ENCODE data around the gene ATP6V0E1. TPM values are rescaled to one million over a fixed set of nuclear protein-coding genes. Genes with fewer than 3 reads are reported as not detected.

Gene ATP6V0E1
- total and polyA plus RNA-seq, 3 donors from 2014 or later, result 124 to 170 (median 134) TPM

DNA sequence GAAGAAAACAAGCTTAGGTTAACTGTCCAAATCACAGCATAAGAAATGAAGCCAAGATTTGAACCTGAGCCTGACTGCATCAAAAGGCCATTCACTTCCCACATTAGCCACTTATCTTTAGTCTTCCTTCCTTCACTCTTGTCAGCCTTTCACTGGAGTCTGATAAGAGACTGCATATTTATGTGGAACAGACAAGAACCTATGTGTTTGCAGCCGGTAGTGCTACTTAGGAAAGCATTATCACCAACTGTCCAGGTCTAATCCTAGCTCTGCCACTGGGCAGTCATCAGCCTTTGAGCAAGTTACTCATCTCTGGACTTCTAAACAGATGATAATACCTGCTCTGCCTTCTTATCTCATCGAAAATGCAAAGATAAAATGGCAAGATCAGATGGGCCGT, 12.1 kb upstream of the ATP6V0E1 start:
- no peak overlapping the region for H3K27ac ChIP-seq
- intact Hi-C loops (cut with DNase I; ENCODE audit: low total_unique reads), result no loop called here
- H3K4me3 ChIP-seq, result no peak overlapping the region
- no peaks in the 10 kb centered on the region for H3K36me3 ChIP-seq (ENCODE audit: low read depth, missing control alignments)
- no peaks in the 10 kb centered on the region for H3K9me3 ChIP-seq
- H3K27me3 ChIP-seq, result no peaks in the 10 kb centered on the region
- 67 to 76% methylated on average over 3 of the region's 3 CpGs for WGBS, 2 donors
- DNase-seq, result no peak
- H3K4me1 ChIP-seq, result no peaks in the 10 kb centered on the region
- TF ChIP-seq, protein P1, sequence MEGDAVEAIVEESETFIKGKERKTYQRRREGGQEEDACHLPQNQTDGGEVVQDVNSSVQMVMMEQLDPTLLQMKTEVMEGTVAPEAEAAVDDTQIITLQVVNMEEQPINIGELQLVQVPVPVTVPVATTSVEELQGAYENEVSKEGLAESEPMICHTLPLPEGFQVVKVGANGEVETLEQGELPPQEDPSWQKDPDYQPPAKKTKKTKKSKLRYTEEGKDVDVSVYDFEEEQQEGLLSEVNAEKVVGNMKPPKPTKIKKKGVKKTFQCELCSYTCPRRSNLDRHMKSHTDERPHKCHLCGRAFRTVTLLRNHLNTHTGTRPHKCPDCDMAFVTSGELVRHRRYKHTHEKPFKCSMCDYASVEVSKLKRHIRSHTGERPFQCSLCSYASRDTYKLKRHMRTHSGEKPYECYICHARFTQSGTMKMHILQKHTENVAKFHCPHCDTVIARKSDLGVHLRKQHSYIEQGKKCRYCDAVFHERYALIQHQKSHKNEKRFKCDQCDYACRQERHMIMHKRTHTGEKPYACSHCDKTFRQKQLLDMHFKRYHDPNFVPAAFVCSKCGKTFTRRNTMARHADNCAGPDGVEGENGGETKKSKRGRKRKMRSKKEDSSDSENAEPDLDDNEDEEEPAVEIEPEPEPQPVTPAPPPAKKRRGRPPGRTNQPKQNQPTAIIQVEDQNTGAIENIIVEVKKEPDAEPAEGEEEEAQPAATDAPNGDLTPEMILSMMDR (IDR thresholded peaks at IDR 0.05), result no peak
- TF ChIP-seq POLR2A (IDR thresholded peaks at IDR 0.05), result no peak

DNA sequence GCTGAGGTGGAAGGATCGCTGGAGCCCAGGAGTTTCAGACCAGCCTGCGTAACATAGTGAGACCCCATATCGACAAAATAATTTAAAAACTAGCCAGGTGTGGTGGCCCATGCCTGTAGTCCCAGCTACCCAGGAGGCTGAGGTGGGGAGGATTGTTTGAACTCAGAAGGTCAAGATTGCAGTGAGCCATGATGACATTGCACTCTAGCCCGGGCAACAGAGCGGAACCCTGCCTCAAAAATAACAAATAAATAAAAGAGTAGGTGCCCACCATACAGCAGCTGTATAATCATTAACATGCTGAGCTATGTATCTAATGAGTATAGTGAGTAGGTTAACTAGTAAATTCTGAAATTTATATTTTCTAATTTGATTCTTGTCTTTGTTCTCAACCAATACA, 11.0 kb upstream of the ATP6V0E1 start:
- no peaks in the 10 kb centered on the region for H3K9me3 ChIP-seq
- TF ChIP-seq, protein P1 (IDR thresholded peaks at IDR 0.05), result no peak
- no peak for TF ChIP-seq POLR2A (IDR thresholded peaks at IDR 0.05)
- intact Hi-C loops (cut with DNase I; ENCODE audit: low total_unique reads), result no loop called here

DNA sequence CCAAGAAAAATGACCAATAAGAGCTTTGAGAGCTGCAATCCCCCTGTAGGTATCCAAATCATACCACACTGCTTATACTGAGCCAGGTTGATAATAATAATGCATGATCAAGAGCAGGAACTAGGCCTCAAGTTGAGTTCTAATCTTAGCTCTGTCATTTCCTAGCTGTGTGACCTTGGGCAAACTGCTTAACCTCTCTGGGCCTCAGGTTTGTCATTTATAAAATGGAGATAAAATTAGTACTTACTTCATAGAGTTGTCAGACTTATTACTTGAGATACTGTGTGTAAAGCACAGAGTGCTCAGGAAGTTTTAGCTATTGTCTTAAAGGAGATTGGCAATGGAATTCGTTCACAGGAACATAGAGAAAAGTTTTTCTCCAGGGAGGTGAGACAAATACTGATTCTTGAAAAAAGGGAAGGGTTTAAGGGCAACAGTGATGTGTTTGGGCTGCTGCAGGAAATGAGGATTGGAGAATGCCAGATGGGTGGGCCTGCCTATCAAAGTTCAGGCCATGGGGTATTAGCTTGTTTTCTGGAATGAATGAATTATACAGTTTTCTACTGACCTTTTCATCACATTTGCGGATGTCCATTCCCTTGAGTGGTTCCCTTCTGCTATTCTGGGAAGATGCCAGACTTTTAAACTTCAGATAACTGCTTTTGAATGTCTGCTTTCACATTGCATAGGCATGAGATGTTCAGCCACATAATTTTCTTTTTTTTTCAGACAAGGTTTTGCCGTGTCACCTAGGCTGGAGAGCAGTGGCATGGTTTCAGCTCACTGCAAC, 10.2 kb upstream of the ATP6V0E1 start:
- TF ChIP-seq POLR2A (IDR thresholded peaks at IDR 0.05), result no peak
- TF ChIP-seq, protein P1 (IDR thresholded peaks at IDR 0.05), result no peak
- no peak overlapping the region for H3K27ac ChIP-seq
- H3K9me3 ChIP-seq, result no peaks in the 10 kb centered on the region
- peaks cover 8% of the 10 kb centered on the region for H3K4me1 ChIP-seq
- no peak overlapping the region for H3K4me3 ChIP-seq
- H3K36me3 ChIP-seq (ENCODE audit: low read depth, missing control alignments), result no peaks in the 10 kb centered on the region
- intact Hi-C loops (cut with DNase I; ENCODE audit: low total_unique reads), result no loop called here
- no peaks in the 10 kb centered on the region for H3K27me3 ChIP-seq
- 31 to 41% methylated on average over 3 of the region's 3 CpGs for WGBS, 2 donors
- DNase-seq, result no peak

More for the DNA sequence above, 11.0 kb upstream of the ATP6V0E1 start:
- DNase-seq, result no peak
- H3K4me3 ChIP-seq, result no peak overlapping the region
- WGBS, 2 donors, result 94 to 96% methylated on average over 5 of the region's 5 CpGs
- no peaks in the 10 kb centered on the region for H3K27me3 ChIP-seq
- peaks cover under 1% of the 10 kb centered on the region for H3K4me1 ChIP-seq
- H3K27ac ChIP-seq, result no peak overlapping the region
- no peaks in the 10 kb centered on the region for H3K36me3 ChIP-seq (ENCODE audit: low read depth, missing control alignments)

DNA sequence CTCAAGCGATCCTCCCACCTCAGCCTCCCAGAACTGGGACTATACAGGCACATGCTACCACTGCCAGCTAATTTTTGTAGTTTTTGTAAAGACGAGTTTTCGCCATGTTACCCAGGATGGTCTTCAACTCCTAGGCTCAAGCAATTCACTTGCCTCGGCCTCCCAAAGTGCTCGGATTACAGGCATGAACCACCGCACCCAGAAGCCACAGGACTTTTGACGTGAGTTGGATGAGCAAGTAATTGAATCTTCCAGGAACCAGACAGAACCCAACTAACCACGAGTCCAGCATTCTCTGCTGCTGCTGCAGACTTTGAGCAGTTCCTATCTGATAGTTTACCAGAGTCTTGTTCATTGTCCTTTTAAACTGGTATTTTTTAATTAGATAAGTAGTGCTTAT, 9.6 kb upstream of the ATP6V0E1 start:
- H3K36me3 ChIP-seq (ENCODE audit: low read depth, missing control alignments), result no peaks in the 10 kb centered on the region
- no peak overlapping the region for H3K4me3 ChIP-seq
- peaks cover 9% of the 10 kb centered on the region for H3K4me1 ChIP-seq
- TF ChIP-seq, protein P1 (IDR thresholded peaks at IDR 0.05), result no peak
- no peak for TF ChIP-seq POLR2A (IDR thresholded peaks at IDR 0.05)
- no peak overlapping the region for H3K27ac ChIP-seq
- intact Hi-C loops (cut with DNase I; ENCODE audit: low total_unique reads), result no loop called here
- no peaks in the 10 kb centered on the region for H3K27me3 ChIP-seq
- no peaks in the 10 kb centered on the region for H3K9me3 ChIP-seq
- DNase-seq, result no peak
- WGBS, 2 donors, result 70 to 73% methylated on average over 8 of the region's 8 CpGs

DNA sequence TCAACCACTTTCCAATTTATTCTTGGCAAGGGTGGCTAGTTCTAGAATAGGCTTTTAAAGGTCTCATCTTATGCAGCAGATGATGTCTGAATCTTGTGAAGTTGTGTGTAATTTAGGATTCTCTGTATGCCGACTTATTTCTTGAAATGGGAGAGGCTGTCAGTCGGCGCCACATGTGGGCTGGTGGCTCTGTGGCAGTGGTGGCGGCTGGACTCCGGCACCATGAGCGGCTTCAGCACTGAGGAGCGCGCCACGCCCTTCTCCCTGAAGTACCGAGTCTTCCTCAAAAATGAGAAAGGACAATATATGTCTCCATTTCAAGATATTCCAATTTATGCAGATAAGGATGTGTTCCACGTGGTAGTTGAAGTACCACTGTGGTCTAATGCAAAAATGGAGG, 8.3 kb upstream of the ATP6V0E1 start:
- H3K4me1 ChIP-seq, result peaks cover 9% of the 10 kb centered on the region
- no peak for DNase-seq
- WGBS, 2 donors, result 88 to 90% methylated on average over 11 of the region's 11 CpGs
- no peaks in the 10 kb centered on the region for H3K36me3 ChIP-seq (ENCODE audit: low read depth, missing control alignments)
- H3K27ac ChIP-seq, result no peak overlapping the region
- no peaks in the 10 kb centered on the region for H3K9me3 ChIP-seq
- H3K27me3 ChIP-seq, result no peaks in the 10 kb centered on the region
- H3K4me3 ChIP-seq, result no peak overlapping the region
- intact Hi-C loops (cut with DNase I; ENCODE audit: low total_unique reads), result no loop called here
- TF ChIP-seq, protein P1 (IDR thresholded peaks at IDR 0.05), result no peak
- TF ChIP-seq POLR2A (IDR thresholded peaks at IDR 0.05), result no peak

Measured in testis (tissue), 3 donors.